ENCODE data around the gene AAK1.

- TF ChIP-seq CEBPB (IDR thresholded peaks at IDR 0.05) (no peak), RAD21 (IDR thresholded peaks at IDR 0.05; ENCODE audit: low read depth) (no peak), CREB1 (IDR thresholded peaks at IDR 0.05; ENCODE audit: low read depth) (no peak), REST (IDR thresholded peaks at IDR 0.05; ENCODE audit: low read depth) (no peak), EP300 (IDR thresholded peaks at IDR 0.05; ENCODE audit: borderline replicate concordance) (no peak), MAX (IDR thresholded peaks at IDR 0.05) (no peak)
Observed at GRCh38 chr2:69525261-69525660, 118.3 kb downstream of the AAK1 start.

Data from Ishikawa (cell line).